ENCODE data around the gene SLC25A46.

SLC25A46 gene

GRCh38 chr5:110738812-110739651 is at the start of gene SLC25A46 (continued):
- no peak for TF ChIP-seq ZSCAN5A (tag by site-specific recombination; IDR thresholded peaks at IDR 0.05)
- no peak for TF ChIP-seq ZNF561 (tag by site-specific recombination; IDR thresholded peaks at IDR 0.05; ENCODE audit: borderline replicate concordance)
- peak; percentile 69 for TF ChIP-seq SP7 (tag by site-specific recombination; IDR thresholded peaks at IDR 0.05)
- TF ChIP-seq ZBTB21 (tag by site-specific recombination; IDR thresholded peaks at IDR 0.05): no peak
- TF ChIP-seq MYNN (tag by site-specific recombination; IDR thresholded peaks at IDR 0.05; ENCODE audit: borderline replicate concordance): peak; percentile 68; the same call in 1 of the 2 replicates
- TF ChIP-seq MEIS1 (CRISPR knock-in tag; IDR thresholded peaks at IDR 0.05; ENCODE audit: borderline replicate concordance): no peak
- peak; percentile 99 for TF ChIP-seq ZNF580 (tag by site-specific recombination; IDR thresholded peaks at IDR 0.05)
- TF ChIP-seq ZNF513 (tag by site-specific recombination; IDR thresholded peaks at IDR 0.05): peak; percentile 84
- TF ChIP-seq OSR2 (tag by site-specific recombination; IDR thresholded peaks at IDR 0.05): no peak
- no peak for TF ChIP-seq ZNF707 (tag by site-specific recombination; IDR thresholded peaks at IDR 0.05)
- TF ChIP-seq ZNF155 (tag by site-specific recombination; IDR thresholded peaks at IDR 0.05): no peak
- TF ChIP-seq ZNF211 (tag by site-specific recombination; IDR thresholded peaks at IDR 0.05; ENCODE audit: low read depth): no peak
- TF ChIP-seq ZNF362 (tag by site-specific recombination; IDR thresholded peaks at IDR 0.05): no peak
- TF ChIP-seq ZSCAN4 (tag by site-specific recombination; IDR thresholded peaks at IDR 0.05): no peak
- no peak for TF ChIP-seq PRDM6 (tag by site-specific recombination; IDR thresholded peaks at IDR 0.05)
- no peak for TF ChIP-seq ZNF596 (tag by site-specific recombination; IDR thresholded peaks at IDR 0.05)
- no peak for TF ChIP-seq ZNF692 (tag by site-specific recombination; IDR thresholded peaks at IDR 0.05)
- TF ChIP-seq ZBTB49 (tag by site-specific recombination; IDR thresholded peaks at IDR 0.05; ENCODE audit: low read depth): no peak
- TF ChIP-seq ZNF518A (tag by site-specific recombination; conservative IDR thresholded peaks at IDR 0.05; ENCODE audit: low read depth): peak; percentile 99
- TF ChIP-seq GLIS2 (tag by site-specific recombination; IDR thresholded peaks at IDR 0.05): peak; percentile 83
- TF ChIP-seq ZNF394 (tag by site-specific recombination; IDR thresholded peaks at IDR 0.05; ENCODE audit: borderline replicate concordance): no peak

All from HEK293 (cell line).